Body of pancreas (tissue), 4 donors: ENCODE results near the gene PSG6. TPM values are rescaled to one million over a fixed set of nuclear protein-coding genes. Genes with fewer than 3 reads are reported as not detected.
"Not testable (repeated sequence)": the region's sequence is repeated elsewhere in the genome, so short reads cannot be mapped to it uniquely, and the experiment has no call there.

ENCODE experiments used
- ATAC-seq: fragments of 150-250 bp; one replicate; pipeline ENCODE4 v1.9.1; 2016
- DNase-seq, 4 donors: peaks; one replicate each; pipeline ENCODE4 v3.0.0-alpha.2; 2019
- H3K27ac ChIP-seq, 4 donors: fragments of 200-600 bp; sonication (generic); 1 replicate in 3 of 4; 2 replicates in 1 of 4; pipeline versions ENCODE4 v1.5.1 to v1.6.1; 2016 to 2019; ENCODE audit warnings: mild to moderate bottlenecking in 1 of 4, mixed read lengths in 1 of 4, moderate library complexity in 1 of 4
- H3K27me3 ChIP-seq, 2 donors: fragments of 200-600 bp; sonication (generic); one replicate each; pipeline ENCODE4 v1.6.0; 2016; ENCODE audit warnings: mild to moderate bottlenecking in 1 of 2
- H3K36me3 ChIP-seq, 2 donors: fragments of 200-600 bp; sonication (generic); replicated peaks in 1 of 2; 2 replicates each; pipeline ENCODE4 v1.5.1; 2016; ENCODE audit warnings: low read depth in 2 of 2; ENCODE audit not compliant: insufficient read depth in 1 of 2
- H3K4me1 ChIP-seq: fragments of 200-600 bp; sonication (generic); one replicate; pipeline ENCODE4 v1.6.0; 2016
- H3K4me3 ChIP-seq, 2 donors: fragments of 200-600 bp; sonication (generic); 1 replicate in 1 of 2; 2 replicates in 1 of 2; pipeline ENCODE4 v1.5.1; 2016 to 2019
- H3K9me3 ChIP-seq, 3 donors: fragments of 200-600 bp; sonication (generic); 1 replicate in 2 of 3; 2 replicates in 1 of 3; pipeline ENCODE4 v1.5.1; 2016
- CTCF ChIP-seq, 7 experiments: fragments of 450-650 bp in 4 of 7; fragments of 200-600 bp in 3 of 7; sonication (generic) in 3 of 7; IDR thresholded peaks; one replicate each; pipeline ENCODE4 v1.5.1; 2016 to 2019; ENCODE audit warnings: antibody characterized with exemption in 7 of 7
- POLR2A ChIP-seq, 3 donors: fragments of 450-650 bp; IDR thresholded peaks; one replicate each; pipeline ENCODE4 v1.6.1; 2016; ENCODE audit warnings: antibody characterized with exemption in 3 of 3, mild to moderate bottlenecking in 2 of 3
- WGBS, 2 donors: methylation state at CpG; one replicate each; pipeline ENCODE4 v1.1.5; 2017; 5-methylcytosine and 5-hydroxymethylcytosine counted together
- intact Hi-C: fragments of 100-400 bp; cut with DNase I; formaldehyde crosslinking; loops from one replicate; pipeline ENCODE4 v1.15.1; 2023
- total RNA-seq, 2 donors: library from RNA; depleted of rRNA; stranded (reverse); fragments of >200 nt; gene quantifications; one replicate each; pipeline ENCODE4 v1.1.0, GENCODE V29; 2016

Gene PSG6
- total RNA-seq = not detected

- intact Hi-C loops, H3K4me1 ChIP-seq, H3K9me3 ChIP-seq, DNase-seq, ATAC-seq, H3K27ac ChIP-seq, H3K27me3 ChIP-seq, H3K36me3 ChIP-seq, H3K4me3 ChIP-seq: not testable (repeated sequence)
- 30 to 50% methylated on average over 1 of the region's 1 CpG for WGBS, 2 donors
Observed at GRCh38 chr19:42917634-42918033, at the start of gene PSG6. TSS of gene PSG6 (minus strand) at chr19:42917894. CDS start at chr19:42917792, 102 bp downstream.

DNA sequence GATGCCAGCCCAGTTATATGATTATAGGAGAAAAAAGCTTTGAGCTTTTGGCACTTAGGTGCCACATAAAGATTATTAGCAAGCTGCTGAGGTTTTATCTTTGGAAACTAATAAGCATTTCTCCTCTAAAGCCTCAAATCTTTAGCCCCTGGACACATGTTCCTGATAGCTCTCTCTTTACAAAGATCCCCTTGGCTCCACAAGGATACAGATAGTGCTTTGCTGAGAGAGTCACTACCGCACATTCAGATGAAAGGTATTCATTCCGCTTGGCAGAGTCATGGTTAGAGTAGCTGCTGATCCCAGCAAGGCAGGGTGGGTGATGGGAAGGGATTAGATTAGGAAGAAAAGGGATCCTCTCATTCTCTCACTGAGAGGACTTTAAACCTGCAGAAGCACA is 47.5 kb upstream of the PSG6 start:
- ATAC-seq (no peak), DNase-seq (no peak)
- intact Hi-C loops = no loop called here
- Histone ChIP-seq H3K4me3 (no peak overlapping the region), H3K27me3 (no peaks in the 10 kb centered on the region), H3K9me3 (no peaks in the 10 kb centered on the region), H3K4me1 (no peaks in the 10 kb centered on the region), H3K36me3 (no peaks in the 10 kb centered on the region), H3K27ac (no peak overlapping the region)
- TF ChIP-seq POLR2A (IDR thresholded peaks at IDR 0.05) (no peak), CTCF (IDR thresholded peaks at IDR 0.05) (no peak)
- 63 to 69% methylated on average over 2 of the region's 2 CpGs for WGBS, 2 donors

DNA sequence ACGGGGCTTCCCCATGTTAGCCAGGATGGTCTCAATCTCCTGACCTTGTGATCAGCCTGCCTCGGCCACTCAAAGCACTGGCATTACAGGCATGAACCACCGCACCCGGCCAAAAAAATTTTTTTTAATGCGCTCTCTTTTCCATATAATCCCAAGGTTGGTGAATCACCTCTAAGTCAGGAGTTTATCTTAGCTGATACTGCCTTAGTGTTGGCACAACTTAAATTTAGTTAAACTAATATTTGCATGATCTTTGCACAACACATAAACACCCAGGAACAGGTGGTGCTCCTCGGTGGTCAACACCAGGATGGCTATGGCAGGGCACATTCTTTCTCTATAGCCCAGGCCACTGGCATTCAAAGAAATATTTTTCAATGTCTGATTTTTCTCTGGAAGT is 43.4 kb upstream of the PSG6 start:
- Histone ChIP-seq H3K4me3 (no peak overlapping the region), H3K27me3 (no peaks in the 10 kb centered on the region), H3K9me3 (no peaks in the 10 kb centered on the region), H3K27ac (no peak overlapping the region), H3K36me3 (no peaks in the 10 kb centered on the region), H3K4me1 (no peaks in the 10 kb centered on the region)
- ATAC-seq = no peak
- intact Hi-C loops = no loop called here
- TF ChIP-seq POLR2A (IDR thresholded peaks at IDR 0.05) (no peak), CTCF (IDR thresholded peaks at IDR 0.05) (no peak)
- WGBS, 2 donors = 65 to 70% methylated on average over 6 of the region's 6 CpGs
- DNase-seq = no peak

DNA sequence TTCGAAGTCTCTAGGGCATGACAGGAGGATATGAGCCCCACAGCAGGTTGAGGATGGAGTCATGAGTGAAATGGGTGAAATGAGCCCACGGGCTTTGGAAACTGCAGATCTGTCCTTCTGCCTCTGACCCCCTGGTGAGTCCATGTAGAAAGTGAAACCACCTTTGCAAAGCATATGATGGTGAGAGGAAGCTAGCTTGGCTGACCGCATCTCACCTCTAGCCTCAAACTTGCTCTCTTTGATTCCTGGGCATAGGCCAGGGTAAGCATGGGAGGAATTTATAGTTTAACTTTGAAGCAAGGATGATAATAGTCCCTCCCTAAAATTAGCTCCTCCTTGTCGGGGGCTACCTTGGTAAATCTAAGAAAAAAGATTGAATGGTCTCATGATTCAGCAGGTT is 34.4 kb upstream of the PSG6 start:
- intact Hi-C loops, H3K4me1 ChIP-seq, H3K36me3 ChIP-seq, DNase-seq, H3K9me3 ChIP-seq, H3K4me3 ChIP-seq, ATAC-seq, H3K27me3 ChIP-seq: not testable (repeated sequence)
- 50 to 58% methylated on average over 4 of the region's 4 CpGs for WGBS, 2 donors
- peak overlapping the region in 1 of 4 donors; percentile 8 for H3K27ac ChIP-seq

- H3K4me1 ChIP-seq, H3K4me3 ChIP-seq, intact Hi-C loops, ATAC-seq, H3K27ac ChIP-seq, H3K9me3 ChIP-seq, H3K27me3 ChIP-seq, DNase-seq, H3K36me3 ChIP-seq: not testable (repeated sequence)
- 46 to 51% methylated on average over 2 of the region's 2 CpGs for WGBS, 2 donors
Observed at GRCh38 chr19:42951476-42951875, 33.8 kb upstream of the PSG6 start.

GRCh38 chr19:42942187-42942789 is 24.6 kb upstream of the PSG6 start:
- WGBS, 2 donors = 28 to 43% methylated on average over 13 of the region's 13 CpGs
- Histone ChIP-seq H3K36me3 (no peaks in the 10 kb centered on the region), H3K4me1 (no peaks in the 10 kb centered on the region), H3K4me3 (no peak overlapping the region), H3K9me3 (no peaks in the 10 kb centered on the region), H3K27ac (no peak overlapping the region), H3K27me3 (no peaks in the 10 kb centered on the region)
- no peak for ATAC-seq
- TF ChIP-seq CTCF (IDR thresholded peaks at IDR 0.05) = peak in 5 of 7 experiments; percentile 10 to 34 (median 23)
- TF ChIP-seq POLR2A (IDR thresholded peaks at IDR 0.05) = no peak
- peak in 1 of 4 donors; percentile 12 for DNase-seq
- intact Hi-C loops = no loop called here

DNA sequence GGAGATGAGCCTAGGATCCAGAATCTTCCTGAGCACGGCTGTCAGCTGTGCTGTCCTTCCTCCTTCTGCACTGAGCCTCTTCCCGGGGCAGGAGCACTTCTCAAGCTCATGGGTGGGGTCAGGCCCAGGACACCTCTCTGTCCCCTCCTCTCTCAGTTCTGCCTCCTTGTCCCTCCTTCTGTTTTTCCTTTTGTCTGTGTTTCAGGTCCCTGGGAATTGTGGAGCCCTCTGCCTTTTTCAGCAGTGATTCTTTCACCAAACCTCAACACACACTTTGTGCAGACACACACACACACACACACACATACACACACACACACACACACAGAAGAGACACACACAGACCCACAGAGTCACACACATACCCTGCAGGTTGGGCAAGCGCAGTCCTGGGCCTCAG is 19.4 kb upstream of the PSG6 start, which contains the start of gene PSG7:
TSS of gene PSG7 (minus strand) at position 101 of the 400 bp plus-strand sequence. CDS start 131 bp downstream, outside the sequence.
- intact Hi-C loops, H3K27me3 ChIP-seq, ATAC-seq, DNase-seq, H3K9me3 ChIP-seq, H3K36me3 ChIP-seq, H3K27ac ChIP-seq, H3K4me1 ChIP-seq, H3K4me3 ChIP-seq: not testable (repeated sequence)
- WGBS, 2 donors = 76 to 78% methylated on average over 3 of the region's 3 CpGs

DNA sequence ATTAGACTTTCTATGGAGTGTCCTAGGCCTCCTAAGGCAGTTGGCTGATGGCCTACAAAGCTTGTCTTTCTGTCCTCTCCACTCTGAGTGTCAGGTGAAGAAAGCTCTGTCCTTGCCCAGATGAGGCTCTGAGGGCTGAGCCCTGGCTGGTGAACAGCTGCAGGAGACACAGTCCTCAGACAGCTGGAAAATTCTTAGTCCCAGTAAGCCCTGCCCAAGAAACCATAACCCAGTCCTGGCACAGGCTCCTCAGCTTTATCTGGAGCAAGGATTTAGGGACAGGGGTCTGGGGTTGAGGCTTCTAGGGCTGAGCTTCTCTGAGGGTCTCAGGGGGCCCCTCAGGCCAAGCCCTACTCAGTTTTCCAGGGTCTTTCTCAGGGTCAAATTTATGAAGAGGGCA is 17.0 kb upstream of the PSG6 start:
- intact Hi-C loops, H3K36me3 ChIP-seq, ATAC-seq: not testable (repeated sequence)

GRCh38 chr19:42934183-42934582 is 16.5 kb upstream of the PSG6 start:
- ATAC-seq, H3K27me3 ChIP-seq, H3K4me1 ChIP-seq, H3K4me3 ChIP-seq, H3K9me3 ChIP-seq, H3K27ac ChIP-seq, intact Hi-C loops, DNase-seq, H3K36me3 ChIP-seq: not testable (repeated sequence)

More for the DNA sequence above, 17.0 kb upstream of the PSG6 start:
- H3K27me3 ChIP-seq, H3K4me3 ChIP-seq, H3K4me1 ChIP-seq, H3K9me3 ChIP-seq, H3K27ac ChIP-seq, DNase-seq: not testable (repeated sequence)
